Mucosa of descending colon (tissue), 3 donors: Measurements from ENCODE around the gene ITCH. TPM values are rescaled to one million over a fixed set of nuclear protein-coding genes. Genes with fewer than 3 reads are reported as not detected.

ENCODE experiments used
- ATAC-seq: fragments of 200-7000 bp; cut with Tn5 transposase; one replicate; pipeline ENCODE4 v1.9.1; 2020; ENCODE audit warnings: mild to moderate bottlenecking, moderate library complexity
- DNase-seq, 3 donors: peaks; one replicate each; pipeline ENCODE4 v3.0.0-alpha.2; 2020
- H3K36me3 ChIP-seq: fragments of 200-600 bp; one replicate; pipeline ENCODE4 v1.8.0; 2021; ENCODE audit warnings: low read depth, mild to moderate bottlenecking
- H3K4me1 ChIP-seq: fragments of 200-600 bp; one replicate; pipeline ENCODE4 v1.8.0; 2021; ENCODE audit warnings: low read depth, mild to moderate bottlenecking
- H3K4me3 ChIP-seq: fragments of 200-600 bp; one replicate; pipeline ENCODE4 v1.8.0; 2021; ENCODE audit warnings: mild to moderate bottlenecking
- H3K9me3 ChIP-seq: fragments of 200-600 bp; one replicate; pipeline ENCODE4 v1.8.0; 2021; ENCODE audit warnings: mild to moderate bottlenecking
- intact Hi-C, 2 donors: fragments of 100-400 bp; cut with DNase I in 1 of 2; cut with micrococcal nuclease in 1 of 2; formaldehyde crosslinking; loops; one replicate each; pipeline versions ENCODE4 v1.11.0 to v1.11.1; 2022; cut with DNase I, micrococcal nuclease
- long read RNA-seq, 2 donors: library from polyadenylated mRNA; unstranded; transcript quantifications; one replicate each; pipeline ENCODE4 v2.0.0, GENCODE V29; 2019 to 2021
- total RNA-seq, 3 donors: library from RNA; stranded (reverse); fragmentation: NEBNext Ultra II Directional in 2 of 3; extraction: Animal tissue kit (Norgen Biotek cat#: 25700) in 2 of 3; gene quantifications; one replicate each; pipeline versions ENCODE4 v1.2.1 to v1.2.4, GENCODE V29; 2021 to 2023
- TF ChIP-seq, protein P1 (sequence below): fragments of 200-600 bp; IDR thresholded peaks from one replicate; pipeline ENCODE4 v1.8.0; 2022; ENCODE audit warnings: antibody characterized with exemption, mild to moderate bottlenecking
- donor health status: DM: no; HTN: no; CAD: no; lungs with moderate emphysema.
- donor health status: DM: no; HTN: no; CAD: no.
- donor health status: DM: no; HTN: yes; CAD: no.

Gene ITCH
- total RNA-seq, result 10 to 100 TPM; 60.0 to 81.0 (median 75.0) TPM
- long read RNA-seq, donor 1, full-length matches to known transcripts, result 4 of 32 reads
- long read RNA-seq, donor 1, partial matches to known transcripts, result 23 of 32 reads
- long read RNA-seq, donor 1, other reads (novel, unspliced or antisense), result 5 of 32 reads
- long read RNA-seq, donor 2, full-length matches to known transcripts, result 2 of 12 reads
- long read RNA-seq, donor 2, partial matches to known transcripts, result 5 of 12 reads
- long read RNA-seq, donor 2, other reads (novel, unspliced or antisense), result 5 of 12 reads

DNA sequence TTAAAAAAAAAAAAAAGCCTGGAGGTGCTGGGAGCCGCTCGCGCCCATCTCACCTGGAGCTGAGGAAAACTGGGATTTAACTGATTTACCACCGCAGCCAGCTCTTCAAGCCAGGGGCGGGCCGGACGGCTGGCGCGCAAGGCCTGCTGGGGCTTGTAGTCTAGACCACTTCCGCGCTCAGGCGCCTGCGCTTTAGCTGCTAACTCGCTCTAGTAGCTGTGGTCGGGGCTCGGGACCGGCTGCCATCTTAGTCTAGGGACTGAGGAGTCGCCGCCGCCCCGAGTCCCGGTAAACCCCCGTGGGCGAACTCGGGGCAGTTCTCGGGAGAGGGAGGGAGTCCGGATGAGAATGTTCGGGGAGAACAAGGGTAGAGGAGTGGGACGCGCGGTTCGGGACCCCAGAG, at the start of gene ITCH:
Gene ITCH (plus strand): TSS at position 212 of the 403 bp plus-strand sequence. CDS start 30,539 bp downstream, outside the sequence.
- Histone ChIP-seq H3K4me1 (peaks cover 35% of the 10 kb centered on the region), H3K4me3 (peak within 1 kb of the TSS; percentile 86), H3K36me3 (no peaks in the 10 kb centered on the region), H3K9me3 (no peaks in the 10 kb centered on the region)
- TF ChIP-seq, protein P1, sequence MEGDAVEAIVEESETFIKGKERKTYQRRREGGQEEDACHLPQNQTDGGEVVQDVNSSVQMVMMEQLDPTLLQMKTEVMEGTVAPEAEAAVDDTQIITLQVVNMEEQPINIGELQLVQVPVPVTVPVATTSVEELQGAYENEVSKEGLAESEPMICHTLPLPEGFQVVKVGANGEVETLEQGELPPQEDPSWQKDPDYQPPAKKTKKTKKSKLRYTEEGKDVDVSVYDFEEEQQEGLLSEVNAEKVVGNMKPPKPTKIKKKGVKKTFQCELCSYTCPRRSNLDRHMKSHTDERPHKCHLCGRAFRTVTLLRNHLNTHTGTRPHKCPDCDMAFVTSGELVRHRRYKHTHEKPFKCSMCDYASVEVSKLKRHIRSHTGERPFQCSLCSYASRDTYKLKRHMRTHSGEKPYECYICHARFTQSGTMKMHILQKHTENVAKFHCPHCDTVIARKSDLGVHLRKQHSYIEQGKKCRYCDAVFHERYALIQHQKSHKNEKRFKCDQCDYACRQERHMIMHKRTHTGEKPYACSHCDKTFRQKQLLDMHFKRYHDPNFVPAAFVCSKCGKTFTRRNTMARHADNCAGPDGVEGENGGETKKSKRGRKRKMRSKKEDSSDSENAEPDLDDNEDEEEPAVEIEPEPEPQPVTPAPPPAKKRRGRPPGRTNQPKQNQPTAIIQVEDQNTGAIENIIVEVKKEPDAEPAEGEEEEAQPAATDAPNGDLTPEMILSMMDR, result no peak
- DNase-seq, result peak; percentile 96 to 98 (median 97)
- ATAC-seq, result peak; percentile 100
- intact Hi-C loops, result no loop called here

DNA sequence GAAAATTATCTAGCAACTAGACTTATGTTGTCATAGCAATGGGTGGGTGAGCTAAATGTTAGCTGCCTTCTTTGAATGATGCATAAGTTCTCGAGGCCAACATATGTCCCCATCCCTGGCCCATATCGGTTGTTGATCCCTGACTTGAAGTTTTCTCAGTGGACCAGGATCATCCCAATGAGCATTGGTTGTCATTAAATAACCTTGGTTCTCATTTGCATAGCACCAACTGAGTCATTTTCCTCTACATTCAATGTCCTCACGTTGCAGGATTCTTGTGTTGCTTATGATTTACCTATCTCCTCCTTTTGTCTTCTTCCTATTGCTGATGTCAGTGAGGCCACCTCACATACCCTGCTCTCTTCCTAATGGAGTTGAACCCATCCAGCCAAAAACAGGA, 47.8 kb upstream of the ITCH start:
- peaks cover 18% of the 10 kb centered on the region for H3K4me1 ChIP-seq
- TF ChIP-seq, protein P1, result no peak
- intact Hi-C loops, result loop anchor here in 1 of 2 donors (10.0 kb wide), 1 partner anchor 70 kb away; no protein-coding TSS in a partner anchor

DNA sequence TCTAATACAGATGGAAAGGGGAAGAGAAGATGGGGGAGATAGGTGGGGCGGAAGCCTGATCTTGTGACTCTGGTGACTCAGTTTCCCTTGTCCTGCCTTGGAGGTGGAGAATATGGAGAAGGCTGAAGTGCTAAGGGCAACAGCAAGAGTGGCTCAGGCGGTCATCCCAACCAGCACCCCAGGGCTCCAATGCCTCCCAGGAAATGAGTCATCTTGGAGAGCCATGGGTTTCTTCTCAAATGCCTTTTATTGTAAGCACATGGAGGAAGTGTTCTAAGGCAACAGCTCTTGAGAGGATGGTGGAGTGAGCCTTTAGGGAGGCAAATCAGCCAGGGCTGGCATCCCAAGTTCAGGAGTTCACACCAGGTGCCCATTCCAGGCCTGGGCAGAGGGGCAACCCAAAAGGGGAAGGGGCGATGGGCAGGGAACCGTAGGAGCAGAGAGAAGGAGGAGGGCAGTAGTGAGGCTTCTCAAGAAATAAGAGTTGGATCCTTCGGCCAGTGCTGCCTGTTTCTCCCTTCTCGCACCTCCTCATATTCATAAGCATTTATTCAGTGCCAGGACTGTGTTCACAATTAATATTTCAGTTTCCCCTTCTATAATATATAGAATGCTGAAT, 46.8 kb upstream of the ITCH start:
- DNase-seq (no peak), ATAC-seq (no peak)
- intact Hi-C loops, result loop anchor here in 1 of 2 donors (10.0 kb wide), 1 partner anchor 68 kb away; no protein-coding TSS in a partner anchor
- no peak overlapping the region for H3K4me3 ChIP-seq
- no peaks in the 10 kb centered on the region for H3K9me3 ChIP-seq
- TF ChIP-seq, protein P1, result no peak
- no peaks in the 10 kb centered on the region for H3K36me3 ChIP-seq
- peaks cover 16% of the 10 kb centered on the region for H3K4me1 ChIP-seq

More for the DNA sequence above, 47.8 kb upstream of the ITCH start:
- DNase-seq (no peak), ATAC-seq (no peak)
- Histone ChIP-seq H3K36me3 (no peaks in the 10 kb centered on the region), H3K4me3 (no peak overlapping the region), H3K9me3 (no peaks in the 10 kb centered on the region)

DNA sequence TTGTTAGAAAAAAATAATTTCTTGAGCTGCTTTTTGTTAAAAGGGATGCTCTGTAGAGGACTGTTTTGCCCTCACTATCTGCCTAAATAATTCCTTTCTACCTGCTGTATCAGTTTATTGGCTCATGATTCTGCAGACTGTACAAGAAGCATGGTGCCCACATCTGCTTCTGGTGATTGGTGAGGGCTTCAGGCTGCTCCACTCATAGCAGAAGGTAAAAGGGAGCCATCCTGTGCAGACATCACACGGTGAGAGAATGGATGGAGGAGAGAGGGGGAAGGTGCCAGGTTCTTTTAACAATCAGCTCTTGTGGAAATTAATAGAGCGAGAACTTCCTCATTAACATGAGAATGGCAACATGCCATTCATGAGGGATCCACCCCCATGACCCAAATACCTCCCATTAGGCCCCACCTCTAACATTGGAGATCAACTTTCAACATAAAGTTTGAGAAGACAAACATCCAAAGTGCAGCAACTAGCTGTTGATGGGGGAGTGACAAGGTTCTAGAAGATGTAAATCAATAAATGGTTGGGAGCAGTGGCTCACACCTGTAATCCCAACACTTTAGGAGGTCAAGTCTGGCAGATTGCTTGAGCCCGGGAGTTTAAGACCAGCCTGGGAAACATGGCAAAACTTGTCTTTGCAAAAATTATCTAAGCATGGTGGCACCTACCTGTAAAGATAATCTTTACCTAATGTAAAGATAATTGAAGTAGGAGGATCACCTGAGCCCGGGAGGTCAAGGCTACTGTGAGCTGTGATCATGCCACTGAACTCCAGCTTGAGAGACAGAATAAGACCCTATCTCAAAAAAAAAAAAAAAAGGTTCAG, 44.2 kb upstream of the ITCH start:
- Histone ChIP-seq H3K4me3 (no peak overlapping the region), H3K9me3 (no peaks in the 10 kb centered on the region), H3K36me3 (no peaks in the 10 kb centered on the region), H3K4me1 (no peaks in the 10 kb centered on the region)
- ATAC-seq (no peak), DNase-seq (no peak)
- intact Hi-C loops, result loop anchor here in 1 of 2 donors (10.0 kb wide), 1 partner anchor 66 kb away; no protein-coding TSS in a partner anchor
- TF ChIP-seq, protein P1, result no peak

DNA sequence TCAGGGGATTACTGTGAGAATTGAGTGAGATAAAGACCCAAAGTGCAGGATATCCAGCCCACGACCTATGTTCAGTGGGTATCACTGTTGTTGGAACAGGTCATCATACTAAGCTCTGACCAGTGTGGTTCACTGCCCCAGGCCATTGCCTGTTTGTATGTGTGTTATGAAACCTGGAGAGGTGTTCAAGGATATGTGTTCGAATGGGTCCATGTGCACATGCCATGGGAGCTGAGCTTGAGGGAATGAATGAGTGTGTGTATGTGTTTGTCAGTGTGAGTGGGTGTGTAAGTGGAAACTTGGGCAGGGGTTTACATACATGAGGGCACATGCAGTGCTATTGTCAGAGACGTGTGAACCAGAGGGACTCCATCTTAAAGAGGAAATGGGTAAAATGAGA, 42.2 kb upstream of the ITCH start:
- no peak for ATAC-seq
- DNase-seq, result no peak
- Histone ChIP-seq H3K9me3 (no peaks in the 10 kb centered on the region), H3K4me3 (no peak overlapping the region), H3K4me1 (no peaks in the 10 kb centered on the region), H3K36me3 (no peaks in the 10 kb centered on the region)
- TF ChIP-seq, protein P1, result no peak
- intact Hi-C loops, result no loop called here
